ENCODE measurements around the gene SHC3. TPM values are rescaled to one million over a fixed set of nuclear protein-coding genes. Genes with fewer than 3 reads are reported as not detected.
A peak's percentile ranks its signal among the peaks of the same experiment; 100 is the strongest.

Gene SHC3
- total and polyA plus RNA-seq, 2 experiments from 2014 or later, result 1.3 to 2.9 TPM

DNA sequence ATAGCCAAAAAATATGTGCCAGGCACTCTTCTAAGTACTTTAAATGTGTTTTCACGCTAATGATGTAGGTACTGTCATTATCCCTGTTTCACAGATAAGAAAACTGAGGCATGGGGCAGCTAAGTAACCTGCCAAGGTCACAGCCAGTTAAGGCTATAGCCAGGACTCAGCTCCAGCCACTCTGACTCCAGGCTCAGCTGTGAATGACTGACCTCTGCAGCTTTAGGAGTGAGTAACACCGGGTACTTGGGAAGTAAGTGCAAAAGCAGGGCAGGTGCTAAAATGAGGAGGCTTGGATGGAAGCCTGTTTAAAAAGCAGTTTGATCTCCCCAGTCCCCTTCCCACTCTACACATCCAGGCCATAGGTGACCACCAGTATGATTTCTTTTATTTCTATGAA lies 10.6 kb upstream of the SHC3 start:
- DNase-seq (ENCODE audit: low spot score), result no peak
- Mint-ChIP-seq H3K27ac (no peak overlapping the region), H3K4me3 (no peak overlapping the region), H3K9me3 (no peaks in the 10 kb centered on the region), H3K27me3 (ENCODE audit: insufficient read depth, low read depth, poor library complexity) (peaks cover 5% of the 10 kb centered on the region), H3K4me1 (peaks cover 6% of the 10 kb centered on the region; the same call in 2 of the 3 replicates), H3K36me3 (ENCODE audit: low read depth) (no peaks in the 10 kb centered on the region)
- no peaks in the 10 kb centered on the region for H3K36me3 ChIP-seq (ENCODE audit: insufficient read depth)
- H2AFZ ChIP-seq, result no peak overlapping the region
- no peak overlapping the region for H3K4me2 ChIP-seq
- H3K9me2 ChIP-seq (ENCODE audit: insufficient read depth), result peaks cover 4% of the 10 kb centered on the region; the same call in 1 of the 2 replicates
- ATAC-seq, result peak; percentile 70
- H4K20me1 ChIP-seq (replicated peaks; ENCODE audit: insufficient read depth), result no peaks in the 10 kb centered on the region; the same call in 1 of the 2 replicates
- H3K4me3 ChIP-seq, result no peak overlapping the region
- no peak overlapping the region for H3K27ac ChIP-seq (ENCODE audit: low read depth)
- no peaks in the 10 kb centered on the region for H3K79me2 ChIP-seq (replicated peaks; ENCODE audit: insufficient read depth)
- H3K4me1 ChIP-seq (ENCODE audit: insufficient read depth), result no peaks in the 10 kb centered on the region
- H3F3A ChIP-seq (replicated peaks; ENCODE audit: low read depth), result no peaks in the 10 kb centered on the region
- no peaks in the 10 kb centered on the region for H3K27me3 ChIP-seq (ENCODE audit: insufficient read depth)
- peak in 1 of 2 experiments; percentile 42; a peak in 2 of 4 replicates for TF ChIP-seq CTCF (conservative IDR thresholded peaks at IDR 0.05; ENCODE audit: low read depth in 2 of 2)
- TF ChIP-seq, protein P1, sequence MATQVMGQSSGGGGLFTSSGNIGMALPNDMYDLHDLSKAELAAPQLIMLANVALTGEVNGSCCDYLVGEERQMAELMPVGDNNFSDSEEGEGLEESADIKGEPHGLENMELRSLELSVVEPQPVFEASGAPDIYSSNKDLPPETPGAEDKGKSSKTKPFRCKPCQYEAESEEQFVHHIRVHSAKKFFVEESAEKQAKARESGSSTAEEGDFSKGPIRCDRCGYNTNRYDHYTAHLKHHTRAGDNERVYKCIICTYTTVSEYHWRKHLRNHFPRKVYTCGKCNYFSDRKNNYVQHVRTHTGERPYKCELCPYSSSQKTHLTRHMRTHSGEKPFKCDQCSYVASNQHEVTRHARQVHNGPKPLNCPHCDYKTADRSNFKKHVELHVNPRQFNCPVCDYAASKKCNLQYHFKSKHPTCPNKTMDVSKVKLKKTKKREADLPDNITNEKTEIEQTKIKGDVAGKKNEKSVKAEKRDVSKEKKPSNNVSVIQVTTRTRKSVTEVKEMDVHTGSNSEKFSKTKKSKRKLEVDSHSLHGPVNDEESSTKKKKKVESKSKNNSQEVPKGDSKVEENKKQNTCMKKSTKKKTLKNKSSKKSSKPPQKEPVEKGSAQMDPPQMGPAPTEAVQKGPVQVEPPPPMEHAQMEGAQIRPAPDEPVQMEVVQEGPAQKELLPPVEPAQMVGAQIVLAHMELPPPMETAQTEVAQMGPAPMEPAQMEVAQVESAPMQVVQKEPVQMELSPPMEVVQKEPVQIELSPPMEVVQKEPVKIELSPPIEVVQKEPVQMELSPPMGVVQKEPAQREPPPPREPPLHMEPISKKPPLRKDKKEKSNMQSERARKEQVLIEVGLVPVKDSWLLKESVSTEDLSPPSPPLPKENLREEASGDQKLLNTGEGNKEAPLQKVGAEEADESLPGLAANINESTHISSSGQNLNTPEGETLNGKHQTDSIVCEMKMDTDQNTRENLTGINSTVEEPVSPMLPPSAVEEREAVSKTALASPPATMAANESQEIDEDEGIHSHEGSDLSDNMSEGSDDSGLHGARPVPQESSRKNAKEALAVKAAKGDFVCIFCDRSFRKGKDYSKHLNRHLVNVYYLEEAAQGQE (IDR thresholded peaks at IDR 0.05; ENCODE audit: unreplicated experiment), result no peak

DNA sequence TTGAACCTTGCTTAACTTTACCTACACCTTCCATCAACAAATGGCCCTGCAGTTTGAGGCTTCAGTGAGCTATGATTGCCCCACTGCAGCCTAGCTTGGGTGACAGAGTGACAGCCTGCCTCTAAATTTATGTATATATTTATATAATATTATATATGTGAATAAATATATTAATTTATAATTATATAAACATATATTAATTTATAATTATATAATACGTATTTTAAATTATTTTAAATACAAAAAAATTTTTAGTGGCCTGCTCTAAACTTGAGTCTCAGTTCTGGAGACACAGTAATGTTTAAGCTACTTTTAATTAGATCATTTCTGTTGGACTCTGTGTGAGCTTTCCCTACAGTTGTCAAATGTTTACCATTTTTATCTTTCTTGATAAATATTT lies 9.3 kb upstream of the SHC3 start:
- ATAC-seq (no peak), DNase-seq (ENCODE audit: low spot score) (no peak)
- H3K4me3 ChIP-seq, result no peak overlapping the region
- H3K4me2 ChIP-seq, result no peak overlapping the region
- Mint-ChIP-seq H3K9me3 (no peaks in the 10 kb centered on the region), H3K36me3 (ENCODE audit: low read depth) (no peaks in the 10 kb centered on the region), H3K27ac (no peak overlapping the region), H3K4me3 (no peak overlapping the region), H3K4me1 (peaks cover 6% of the 10 kb centered on the region; the same call in 2 of the 3 replicates), H3K27me3 (ENCODE audit: insufficient read depth, low read depth, poor library complexity) (peaks cover 6% of the 10 kb centered on the region)
- no peak overlapping the region for H2AFZ ChIP-seq
- no peaks in the 10 kb centered on the region; the same call in 1 of the 2 replicates for H4K20me1 ChIP-seq (replicated peaks; ENCODE audit: insufficient read depth)
- no peaks in the 10 kb centered on the region for H3K79me2 ChIP-seq (replicated peaks; ENCODE audit: insufficient read depth)
- H3K4me1 ChIP-seq (ENCODE audit: insufficient read depth), result no peaks in the 10 kb centered on the region
- no peaks in the 10 kb centered on the region for H3K27me3 ChIP-seq (ENCODE audit: insufficient read depth)
- peaks cover 4% of the 10 kb centered on the region; the same call in 1 of the 2 replicates for H3K9me2 ChIP-seq (ENCODE audit: insufficient read depth)
- no peaks in the 10 kb centered on the region for H3K36me3 ChIP-seq (ENCODE audit: insufficient read depth)
- H3F3A ChIP-seq (replicated peaks; ENCODE audit: low read depth), result no peaks in the 10 kb centered on the region
- H3K27ac ChIP-seq (ENCODE audit: low read depth), result no peak overlapping the region
- TF ChIP-seq NANOG (IDR thresholded peaks at IDR 0.05; ENCODE audit: borderline replicate concordance) (no peak), STAT1 (IDR thresholded peaks at IDR 0.05; ENCODE audit: unreplicated experiment) (no peak), CTCF (conservative IDR thresholded peaks at IDR 0.05; ENCODE audit: low read depth in 2 of 2) (no peak), EZH2phosphoT487 (IDR thresholded peaks at IDR 0.05; ENCODE audit: unreplicated experiment) (no peak), ZNF462 (CRISPR knock-in tag; IDR thresholded peaks at IDR 0.05) (no peak)

Data from GM23338 (cell line).